Ovary (tissue), 9 donors: ENCODE results near the gene IL27RA. TPM values are rescaled to one million over a fixed set of nuclear protein-coding genes. Genes with fewer than 3 reads are reported as not detected.

Source experiments
- DNase-seq, 5 donors: peaks; one replicate each; pipeline ENCODE4 v3.0.0-alpha.2; 2019 to 2020
- H3K27ac ChIP-seq, 2 donors: fragments of 200-600 bp; one replicate each; pipeline versions ENCODE4 v1.5.1 to v1.8.0; 2019 to 2022
- H3K27me3 ChIP-seq: fragments of 200-600 bp; one replicate; pipeline ENCODE4 v1.8.0; 2022
- H3K36me3 ChIP-seq: fragments of 200-600 bp; sonication (generic); one replicate; pipeline ENCODE4 v1.5.1; 2019
- H3K4me1 ChIP-seq: one replicate; pipeline ENCODE4 v1.8.1; 2013; ENCODE audit warnings: mild to moderate bottlenecking, moderate library complexity; ENCODE audit not compliant: insufficient read depth
- H3K4me3 ChIP-seq: fragments of 200-600 bp; sonication (generic); one replicate; pipeline ENCODE4 v1.5.1; 2017
- H3K9me3 ChIP-seq, 2 donors: fragments of 200-600 bp in 1 of 2; sonication (generic) in 1 of 2; one replicate each; pipeline versions ENCODE4 v1.5.1 to v1.8.1; 2013 to 2019; ENCODE audit warnings: mild to moderate bottlenecking in 1 of 2, moderate library complexity in 1 of 2
- CTCF ChIP-seq, 3 donors: fragments of 450-650 bp in 2 of 3; fragments of 200-600 bp in 1 of 3; IDR thresholded peaks; one replicate each; pipeline versions ENCODE4 v1.5.1 to v1.8.0; 2016 to 2022; ENCODE audit warnings: antibody characterized with exemption in 3 of 3, mild to moderate bottlenecking in 1 of 3
- EP300 ChIP-seq: sonication (generic); formaldehyde crosslinking; IDR thresholded peaks from one replicate; pipeline ENCODE4 v1.6.1; 2017; ENCODE audit warnings: antibody characterized with exemption
- POLR2A ChIP-seq: fragments of 450-650 bp; IDR thresholded peaks from one replicate; pipeline ENCODE4 v1.6.1; 2017; ENCODE audit warnings: antibody characterized with exemption, mild to moderate bottlenecking, moderate library complexity
- WGBS, 3 donors: extraction: QIAGEN DNeasy Blood & Tissue Kit in 1 of 3; methylation state at CpG; one replicate each; pipeline versions ENCODE4 v1.1.5 to v1.1.7; 2013 to 2017; 5-methylcytosine and 5-hydroxymethylcytosine counted together
- intact Hi-C, 4 donors: fragments of 100-400 bp; cut with DNase I; formaldehyde crosslinking; loops; one replicate each; pipeline versions ENCODE4 v1.11.0 to v1.15.1; 2022 to 2023
- polyA plus RNA-seq, 2 donors: library from polyadenylated mRNA; stranded (reverse); fragments of 200-250 nt in 1 of 2; fragments of 350-450 nt in 1 of 2; fragmentation: Illumina TruSeq in 1 of 2; extraction: RNeasy Lipid Tissue Mini Kit (QIAGEN cat#74804) in 1 of 2; gene quantifications; one replicate each; pipeline ENCODE4 v1.2.3, GENCODE V29; 2013 to 2014
- total RNA-seq, 7 donors: library from RNA; depleted of rRNA in 2 of 7; stranded (reverse); fragments of >200 nt in 2 of 7; fragmentation: NEBNext Ultra II Directional in 3 of 7; extraction: Animal tissue kit (Norgen Biotek cat#: 25700) in 3 of 7; gene quantifications; one replicate each; pipeline versions ENCODE4 v1.1.0 to v1.2.4, GENCODE V29; 2016 to 2023
- donor health status: DM: no; HTN: no; CAD: no; lungs with moderate emphysema.
- donor health status: DM: no; HTN: no; CAD: no.
- donor health status: Bipolar disorder and iron deficiency.
- donor health status: DM: yes; HTN: yes; CAD: no.
- donor health status: DM: no; HTN: no; CAD: no.
- donor health status: DM: yes; HTN: yes; CAD: no.

IL27RA gene
- total and polyA plus RNA-seq, 9 donors = 0.48 to 4.3 (median 2.1) TPM

GRCh38 chr19:13983213-13983889, 48.2 kb upstream of the IL27RA start:
- no peak overlapping the region for H3K27ac ChIP-seq
- no peaks in the 10 kb centered on the region for H3K27me3 ChIP-seq
- no peaks in the 10 kb centered on the region for H3K9me3 ChIP-seq
- WGBS, 3 donors = 87 to 90% (median 89%) methylated on average over 18 to 21 of the region's 21 CpGs
- no peak for DNase-seq
- no peaks in the 10 kb centered on the region for H3K36me3 ChIP-seq
- no peak for TF ChIP-seq CTCF (IDR thresholded peaks at IDR 0.05)
- TF ChIP-seq EP300 = no peak
- TF ChIP-seq POLR2A = no peak
- H3K4me1 ChIP-seq = peaks cover 5% of the 10 kb centered on the region
- intact Hi-C loops = no loop called here
- H3K4me3 ChIP-seq = no peak overlapping the region

- H3K4me3 ChIP-seq = no peak overlapping the region
- peaks cover 4% of the 10 kb centered on the region for H3K4me1 ChIP-seq
- TF ChIP-seq POLR2A (no peak), EP300 (no peak), CTCF (IDR thresholded peaks at IDR 0.05) (no peak)
- H3K27ac ChIP-seq = no peak overlapping the region
- H3K36me3 ChIP-seq = no peaks in the 10 kb centered on the region
- intact Hi-C loops = no loop called here
- WGBS, 3 donors = 75 to 81% (median 80%) methylated on average over 15 of the region's 15 CpGs
- DNase-seq = no peak
- no peaks in the 10 kb centered on the region for H3K9me3 ChIP-seq
- no peaks in the 10 kb centered on the region for H3K27me3 ChIP-seq
Measured at GRCh38 chr19:13984186-13984585, 47.4 kb upstream of the IL27RA start.

- no peak for DNase-seq
- H3K9me3 ChIP-seq = no peaks in the 10 kb centered on the region
- WGBS, 3 donors = 89 to 91% (median 90%) methylated on average over 25 of the region's 25 CpGs
- no peak overlapping the region for H3K27ac ChIP-seq
- H3K4me1 ChIP-seq = no peaks in the 10 kb centered on the region
- intact Hi-C loops = no loop called here
- TF ChIP-seq CTCF (IDR thresholded peaks at IDR 0.05) = no peak
- no peak for TF ChIP-seq EP300
- TF ChIP-seq POLR2A = no peak
- H3K27me3 ChIP-seq = no peaks in the 10 kb centered on the region
- H3K4me3 ChIP-seq = no peak overlapping the region
- H3K36me3 ChIP-seq = no peaks in the 10 kb centered on the region
Measured at GRCh38 chr19:13984875-13985741, 46.5 kb upstream of the IL27RA start.

- Histone ChIP-seq H3K9me3 (no peaks in the 10 kb centered on the region), H3K27ac (no peak overlapping the region), H3K4me3 (no peak overlapping the region), H3K36me3 (no peaks in the 10 kb centered on the region), H3K4me1 (no peaks in the 10 kb centered on the region), H3K27me3 (no peaks in the 10 kb centered on the region)
- 81 to 91% (median 84%) methylated on average over 9 to 10 of the region's 10 CpGs for WGBS, 3 donors
- intact Hi-C loops = no loop called here
- DNase-seq = no peak
- TF ChIP-seq CTCF (IDR thresholded peaks at IDR 0.05) (no peak), POLR2A (no peak), EP300 (no peak)
Measured at GRCh38 chr19:13985771-13986347, 45.7 kb upstream of the IL27RA start.
